Choroid plexus epithelial cell (primary cell): ENCODE results near the gene TMPRSS9.

Experiments used
- DNase-seq: peaks from one replicate; pipeline ENCODE4 v3.0.0-alpha.2; 2010; ENCODE audit warnings: low read depth
- H3K4me3 ChIP-seq: 2 replicates; pipeline ENCODE4 v1.5.1; 2011; ENCODE audit warnings: low read depth, mild to moderate bottlenecking, control low read depth, low read length, moderate library complexity
- CTCF ChIP-seq: conservative IDR thresholded peaks from 2 replicates; pipeline ENCODE4 v1.5.1; 2011; ENCODE audit warnings: low read depth, mild to moderate bottlenecking, control low read depth, inconsistent platforms, low read length, moderate library complexity

TMPRSS9 gene

GRCh38 chr19:2398735-2399305 is 38.8 kb downstream of the TMPRSS9 start:
- no peak for TF ChIP-seq CTCF
- no peak overlapping the region for H3K4me3 ChIP-seq
- DNase-seq = no peak

- TF ChIP-seq CTCF = no peak
- H3K4me3 ChIP-seq = no peak overlapping the region
- no peak for DNase-seq
Measured at GRCh38 chr19:2399582-2399981, 39.5 kb downstream of the TMPRSS9 start.

- DNase-seq = no peak
- no peak for TF ChIP-seq CTCF
- no peak overlapping the region for H3K4me3 ChIP-seq
Measured at GRCh38 chr19:2408247-2408646, 48.2 kb downstream of the TMPRSS9 start.

GRCh38 chr19:2409352-2409912 is 49.4 kb downstream of the TMPRSS9 start:
- DNase-seq = no peak
- no peak overlapping the region for H3K4me3 ChIP-seq
- no peak for TF ChIP-seq CTCF

- no peak for TF ChIP-seq CTCF
- no peak for DNase-seq
Measured at GRCh38 chr19:2410023-2410422, 50.0 kb downstream of the TMPRSS9 start.

GRCh38 chr19:2411709-2412108 is 51.6 kb downstream of the TMPRSS9 start:
- no peak overlapping the region for H3K4me3 ChIP-seq
- TF ChIP-seq CTCF = no peak
- no peak for DNase-seq

More at GRCh38 chr19:2410023-2410422, 50.0 kb downstream of the TMPRSS9 start:
- no peak overlapping the region for H3K4me3 ChIP-seq

- DNase-seq = no peak
- TF ChIP-seq CTCF = no peak
- H3K4me3 ChIP-seq = no peak overlapping the region
Measured at GRCh38 chr19:2412449-2412848, 52.4 kb downstream of the TMPRSS9 start.
